ENCODE measurements around the gene COA7. TPM values are rescaled to one million over a fixed set of nuclear protein-coding genes. Genes with fewer than 3 reads are reported as not detected.

COA7 gene
- total and polyA plus RNA-seq, 2 of the 8 experiments (the other 6 are each of a cell fraction or from before 2014, with no cell fraction given) = 23.2 to 61.8 TPM

- TF ChIP-seq RAD21 (IDR thresholded peaks at IDR 0.05 in 1 of 2, conservative IDR thresholded peaks at IDR 0.05 in 1 of 2; ENCODE audit: low read depth in 2 of 2, low read length in 2 of 2) = no peak
- no peak for TF ChIP-seq CBX8 (IDR thresholded peaks at IDR 0.05; ENCODE audit: borderline replicate concordance, low read depth, low read length)
- no peak for TF ChIP-seq RNF2 (IDR thresholded peaks at IDR 0.05; ENCODE audit: borderline replicate concordance, low read depth, low read length, missing control alignments, poor library complexity, severe bottlenecking)
- no peak for TF ChIP-seq HDAC6 (IDR thresholded peaks at IDR 0.05; ENCODE audit: low read depth, low read length)
- TF ChIP-seq GTF2F1 (IDR thresholded peaks at IDR 0.05; ENCODE audit: borderline replicate concordance, low read depth, low read length) = no peak
Measured at GRCh38 chr1:52653207-52653849, 44.8 kb downstream of the COA7 start (continued).
